ENCODE data around the gene CILP.
"Not testable (repeated sequence)": the region's sequence is repeated elsewhere in the genome, so short reads cannot be mapped to it uniquely, and the experiment has no call there.

Gene CILP

GRCh38 chr15:65244638-65245037, 33.4 kb upstream of the CILP start:
- no peaks in the 10 kb centered on the region for H3K27me3 ChIP-seq (ENCODE audit: insufficient read depth, insufficient read length)
- H3K9me3 ChIP-seq (ENCODE audit: insufficient read depth, low read length): no peaks in the 10 kb centered on the region
- H3K9ac ChIP-seq (ENCODE audit: insufficient read length, low read depth): no peak overlapping the region
- TF ChIP-seq SUZ12 (IDR thresholded peaks at IDR 0.05; ENCODE audit: extremely low read depth, insufficient read depth, insufficient read length) (no peak), ZNF274 (IDR thresholded peaks at IDR 0.05; ENCODE audit: low read depth, low read length) (no peak)
- no peak overlapping the region for H3K4me3 ChIP-seq (ENCODE audit: insufficient read length, low read depth)
- H3K36me3 ChIP-seq (ENCODE audit: insufficient read depth, insufficient read length, low read length): no peaks in the 10 kb centered on the region
- H3K4me1 ChIP-seq (ENCODE audit: insufficient read depth, insufficient read length): peaks cover 12% of the 10 kb centered on the region
- no peak for DNase-seq (ENCODE audit: low read depth, low spot score)

- H3K9me3 ChIP-seq (ENCODE audit: insufficient read depth, low read length); H3K9ac ChIP-seq (ENCODE audit: insufficient read length, low read depth); DNase-seq (ENCODE audit: low read depth, low spot score); H3K36me3 ChIP-seq (ENCODE audit: insufficient read depth, insufficient read length, low read length); H3K4me1 ChIP-seq (ENCODE audit: insufficient read depth, insufficient read length); H3K27me3 ChIP-seq (ENCODE audit: insufficient read depth, insufficient read length); H3K4me3 ChIP-seq (ENCODE audit: insufficient read length, low read depth): not testable (repeated sequence)
These were observed 25.2 kb upstream of the CILP start for GRCh38 chr15:65236443-65236842.

GRCh38 chr15:65233696-65234095, 22.4 kb upstream of the CILP start:
- Histone ChIP-seq H3K9me3 (ENCODE audit: insufficient read depth, low read length) (no peaks in the 10 kb centered on the region), H3K9ac (ENCODE audit: insufficient read length, low read depth) (no peak overlapping the region), H3K36me3 (ENCODE audit: insufficient read depth, insufficient read length, low read length) (no peaks in the 10 kb centered on the region), H3K4me1 (ENCODE audit: insufficient read depth, insufficient read length) (peaks cover 3% of the 10 kb centered on the region), H3K27me3 (ENCODE audit: insufficient read depth, insufficient read length) (no peaks in the 10 kb centered on the region), H3K4me3 (ENCODE audit: insufficient read length, low read depth) (no peak overlapping the region)
- no peak for DNase-seq (ENCODE audit: low read depth, low spot score)
- TF ChIP-seq SUZ12 (IDR thresholded peaks at IDR 0.05; ENCODE audit: extremely low read depth, insufficient read depth, insufficient read length) (no peak), ZNF274 (IDR thresholded peaks at IDR 0.05; ENCODE audit: low read depth, low read length) (no peak), YY1 (IDR thresholded peaks at IDR 0.05; ENCODE audit: insufficient read depth, insufficient read length) (no peak)

- peaks cover 13% of the 10 kb centered on the region for H3K4me1 ChIP-seq (ENCODE audit: insufficient read depth, insufficient read length)
- no peaks in the 10 kb centered on the region for H3K27me3 ChIP-seq (ENCODE audit: insufficient read depth, insufficient read length)
- H3K9ac ChIP-seq (ENCODE audit: insufficient read length, low read depth): no peak overlapping the region
- H3K4me3 ChIP-seq (ENCODE audit: insufficient read length, low read depth): no peak overlapping the region
- H3K36me3 ChIP-seq (ENCODE audit: insufficient read depth, insufficient read length, low read length): no peaks in the 10 kb centered on the region
- DNase-seq (ENCODE audit: low read depth, low spot score): no peak
- H3K9me3 ChIP-seq (ENCODE audit: insufficient read depth, low read length): no peaks in the 10 kb centered on the region
- TF ChIP-seq ZNF274 (IDR thresholded peaks at IDR 0.05; ENCODE audit: low read depth, low read length) (no peak), YY1 (IDR thresholded peaks at IDR 0.05; ENCODE audit: insufficient read depth, insufficient read length) (no peak), SUZ12 (IDR thresholded peaks at IDR 0.05; ENCODE audit: extremely low read depth, insufficient read depth, insufficient read length) (no peak)
These were observed 21.2 kb upstream of the CILP start for GRCh38 chr15:65232520-65232919.

- Histone ChIP-seq H3K36me3 (ENCODE audit: insufficient read depth, insufficient read length, low read length) (no peaks in the 10 kb centered on the region), H3K9me3 (ENCODE audit: insufficient read depth, low read length) (no peaks in the 10 kb centered on the region), H3K27me3 (ENCODE audit: insufficient read depth, insufficient read length) (no peaks in the 10 kb centered on the region), H3K4me3 (ENCODE audit: insufficient read length, low read depth) (no peak overlapping the region), H3K4me1 (ENCODE audit: insufficient read depth, insufficient read length) (peaks cover 10% of the 10 kb centered on the region), H3K9ac (ENCODE audit: insufficient read length, low read depth) (no peak overlapping the region)
- DNase-seq (ENCODE audit: low read depth, low spot score): no peak
- TF ChIP-seq ZNF274 (IDR thresholded peaks at IDR 0.05; ENCODE audit: low read depth, low read length) (no peak), SUZ12 (IDR thresholded peaks at IDR 0.05; ENCODE audit: extremely low read depth, insufficient read depth, insufficient read length) (no peak), YY1 (IDR thresholded peaks at IDR 0.05; ENCODE audit: insufficient read depth, insufficient read length) (no peak)
These were observed 20.0 kb upstream of the CILP start for GRCh38 chr15:65231306-65231705.

- not testable (repeated sequence) for H3K9me3 ChIP-seq (ENCODE audit: insufficient read depth, low read length); H3K27me3 ChIP-seq (ENCODE audit: insufficient read depth, insufficient read length); H3K4me3 ChIP-seq (ENCODE audit: insufficient read length, low read depth); H3K9ac ChIP-seq (ENCODE audit: insufficient read length, low read depth); DNase-seq (ENCODE audit: low read depth, low spot score); H3K36me3 ChIP-seq (ENCODE audit: insufficient read depth, insufficient read length, low read length)
- peaks cover 16% of the 10 kb centered on the region for H3K4me1 ChIP-seq (ENCODE audit: insufficient read depth, insufficient read length)
These were observed 15.6 kb upstream of the CILP start for GRCh38 chr15:65226901-65227300.

GRCh38 chr15:65226221-65226620, 14.9 kb upstream of the CILP start:
- Histone ChIP-seq H3K4me3 (ENCODE audit: insufficient read length, low read depth) (no peak overlapping the region), H3K36me3 (ENCODE audit: insufficient read depth, insufficient read length, low read length) (no peaks in the 10 kb centered on the region), H3K9me3 (ENCODE audit: insufficient read depth, low read length) (no peaks in the 10 kb centered on the region), H3K27me3 (ENCODE audit: insufficient read depth, insufficient read length) (no peaks in the 10 kb centered on the region), H3K4me1 (ENCODE audit: insufficient read depth, insufficient read length) (peaks cover 16% of the 10 kb centered on the region), H3K9ac (ENCODE audit: insufficient read length, low read depth) (peak overlapping the region; percentile 73)
- DNase-seq (ENCODE audit: low read depth, low spot score): no peak
- TF ChIP-seq YY1 (IDR thresholded peaks at IDR 0.05; ENCODE audit: insufficient read depth, insufficient read length) (no peak), SUZ12 (IDR thresholded peaks at IDR 0.05; ENCODE audit: extremely low read depth, insufficient read depth, insufficient read length) (no peak), ZNF274 (IDR thresholded peaks at IDR 0.05; ENCODE audit: low read depth, low read length) (no peak)

GRCh38 chr15:65223996-65224395, 12.7 kb upstream of the CILP start:
- peaks cover 16% of the 10 kb centered on the region for H3K4me1 ChIP-seq (ENCODE audit: insufficient read depth, insufficient read length)

More at GRCh38 chr15:65223996-65224395, 12.7 kb upstream of the CILP start:
- no peak for DNase-seq (ENCODE audit: low read depth, low spot score)
- Histone ChIP-seq H3K9ac (ENCODE audit: insufficient read length, low read depth) (no peak overlapping the region), H3K4me3 (ENCODE audit: insufficient read length, low read depth) (no peak overlapping the region), H3K9me3 (ENCODE audit: insufficient read depth, low read length) (no peaks in the 10 kb centered on the region), H3K36me3 (ENCODE audit: insufficient read depth, insufficient read length, low read length) (no peaks in the 10 kb centered on the region), H3K27me3 (ENCODE audit: insufficient read depth, insufficient read length) (no peaks in the 10 kb centered on the region)
- TF ChIP-seq YY1 (IDR thresholded peaks at IDR 0.05; ENCODE audit: insufficient read depth, insufficient read length) (no peak), SUZ12 (IDR thresholded peaks at IDR 0.05; ENCODE audit: extremely low read depth, insufficient read depth, insufficient read length) (no peak), ZNF274 (IDR thresholded peaks at IDR 0.05; ENCODE audit: low read depth, low read length) (no peak)

Measured in NT2/D1 (cell line).